OCI-LY3 (cell line): ENCODE measurements around the gene PSMB3.

ENCODE experiments used
- H2AFZ ChIP-seq: fragments of 200-600, 300-600 bp; shearing (Covaris generic); 2 replicates; pipeline ENCODE4 v1.6.0; 2014; ENCODE audit warnings: antibody characterized with exemption, low read depth, low read length
- H3K27ac ChIP-seq: fragments of 200-600, 300-600 bp; sonication (generic); 2 replicates; pipeline ENCODE4 v1.5.1; 2014; ENCODE audit warnings: mild to moderate bottlenecking, low read length, moderate library complexity, mixed read lengths
- H3K27me3 ChIP-seq: fragments of 200-600, 300-600 bp; sonication (generic); 2 replicates; pipeline ENCODE4 v1.6.1; 2014; ENCODE audit warnings: low read depth, low read length, mixed read lengths
- H3K36me3 ChIP-seq: fragments of 200-600, 300-600 bp; sonication (generic); replicated peaks from 2 replicates; pipeline ENCODE3; 2014; ENCODE audit warnings: low read depth, low read length, mixed read lengths
- H3K4me1 ChIP-seq: fragments of 300-600, 200-600 bp; sonication (generic); 2 replicates; pipeline ENCODE4 v1.6.1; 2014; ENCODE audit warnings: low read length, mixed read lengths
- H3K4me2 ChIP-seq: fragments of 200-600, 300-600 bp; sonication (generic); 2 replicates; pipeline ENCODE4 v1.6.1; 2014; ENCODE audit warnings: low read length, mixed read lengths
- H3K4me3 ChIP-seq: fragments of 300-600, 200-600 bp; sonication (generic); 2 replicates; pipeline ENCODE4 v1.5.1; 2014; ENCODE audit warnings: antibody characterized with exemption, mild to moderate bottlenecking, low read length, moderate library complexity
- H3K79me2 ChIP-seq: fragments of 300-600, 200-600 bp; shearing (Covaris generic); 2 replicates; pipeline ENCODE4 v1.6.1; 2014; ENCODE audit warnings: mild to moderate bottlenecking, low read length, mixed read lengths
- H3K9ac ChIP-seq: fragments of 300-600, 200-600 bp; shearing (Covaris generic); 2 replicates; pipeline ENCODE4 v1.6.0; 2014; ENCODE audit warnings: mild to moderate bottlenecking, low read length, moderate library complexity
- H3K9me3 ChIP-seq: fragments of 200-600, 300-600 bp; shearing (Covaris generic); 2 replicates; pipeline ENCODE4 v1.6.1; 2014; ENCODE audit warnings: low read length, mixed read lengths; ENCODE audit not compliant: insufficient read depth
- H4K20me1 ChIP-seq: fragments of 200-600, 300-600 bp; sonication (generic); 2 replicates; pipeline ENCODE4 v1.6.1; 2016; ENCODE audit warnings: low read length, mixed read lengths; ENCODE audit not compliant: insufficient read depth
- EZH2phosphoT487 ChIP-seq: fragments of 200-600 bp; shearing (Covaris generic); IDR thresholded peaks from 2 replicates; pipeline ENCODE4 v1.6.1; 2018; ENCODE audit warnings: antibody characterized with exemption, mixed run types, low read depth
- TF ChIP-seq, protein P1 (sequence below): fragments of 200-600, 300-600 bp; sonication (generic); IDR thresholded peaks from 2 replicates; pipeline ENCODE4 v1.5.1; 2014; ENCODE audit warnings: antibody characterized with exemption, low read length, low read depth

The PSMB3 gene

DNA sequence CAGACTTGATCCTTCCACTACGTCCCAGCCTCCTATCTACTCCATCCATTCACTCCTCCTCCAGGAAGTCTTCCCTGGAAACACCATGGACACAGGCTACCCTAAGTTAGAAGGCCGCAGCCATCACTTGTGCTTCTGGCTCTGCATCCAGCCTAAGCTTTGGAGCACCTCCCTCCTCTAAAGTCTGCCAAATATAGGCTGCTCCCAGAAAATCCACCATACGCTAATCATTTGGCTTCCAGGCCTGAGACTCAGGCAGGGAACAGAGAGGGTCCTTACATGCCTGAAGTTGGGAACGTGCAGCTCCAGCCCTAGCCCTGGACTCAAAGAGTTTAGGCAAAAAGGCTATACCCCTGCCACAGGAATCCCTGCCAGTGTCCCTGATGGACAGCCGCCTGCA is 11.1 kb upstream of the PSMB3 start:
- Histone ChIP-seq H3K4me2 (no peak overlapping the region), H3K4me3 (no peak overlapping the region), H3K9me3 (no peaks in the 10 kb centered on the region), H3K4me1 (peaks cover 11% of the 10 kb centered on the region), H3K79me2 (peaks cover 55% of the 10 kb centered on the region), H2AFZ (no peak overlapping the region), H3K36me3 (peaks cover 21% of the 10 kb centered on the region), H3K9ac (no peak overlapping the region), H4K20me1 (peaks cover 9% of the 10 kb centered on the region), H3K27me3 (no peaks in the 10 kb centered on the region), H3K27ac (no peak overlapping the region)
- TF ChIP-seq, protein P1, sequence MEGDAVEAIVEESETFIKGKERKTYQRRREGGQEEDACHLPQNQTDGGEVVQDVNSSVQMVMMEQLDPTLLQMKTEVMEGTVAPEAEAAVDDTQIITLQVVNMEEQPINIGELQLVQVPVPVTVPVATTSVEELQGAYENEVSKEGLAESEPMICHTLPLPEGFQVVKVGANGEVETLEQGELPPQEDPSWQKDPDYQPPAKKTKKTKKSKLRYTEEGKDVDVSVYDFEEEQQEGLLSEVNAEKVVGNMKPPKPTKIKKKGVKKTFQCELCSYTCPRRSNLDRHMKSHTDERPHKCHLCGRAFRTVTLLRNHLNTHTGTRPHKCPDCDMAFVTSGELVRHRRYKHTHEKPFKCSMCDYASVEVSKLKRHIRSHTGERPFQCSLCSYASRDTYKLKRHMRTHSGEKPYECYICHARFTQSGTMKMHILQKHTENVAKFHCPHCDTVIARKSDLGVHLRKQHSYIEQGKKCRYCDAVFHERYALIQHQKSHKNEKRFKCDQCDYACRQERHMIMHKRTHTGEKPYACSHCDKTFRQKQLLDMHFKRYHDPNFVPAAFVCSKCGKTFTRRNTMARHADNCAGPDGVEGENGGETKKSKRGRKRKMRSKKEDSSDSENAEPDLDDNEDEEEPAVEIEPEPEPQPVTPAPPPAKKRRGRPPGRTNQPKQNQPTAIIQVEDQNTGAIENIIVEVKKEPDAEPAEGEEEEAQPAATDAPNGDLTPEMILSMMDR = no peak
- TF ChIP-seq EZH2phosphoT487 = no peak

DNA sequence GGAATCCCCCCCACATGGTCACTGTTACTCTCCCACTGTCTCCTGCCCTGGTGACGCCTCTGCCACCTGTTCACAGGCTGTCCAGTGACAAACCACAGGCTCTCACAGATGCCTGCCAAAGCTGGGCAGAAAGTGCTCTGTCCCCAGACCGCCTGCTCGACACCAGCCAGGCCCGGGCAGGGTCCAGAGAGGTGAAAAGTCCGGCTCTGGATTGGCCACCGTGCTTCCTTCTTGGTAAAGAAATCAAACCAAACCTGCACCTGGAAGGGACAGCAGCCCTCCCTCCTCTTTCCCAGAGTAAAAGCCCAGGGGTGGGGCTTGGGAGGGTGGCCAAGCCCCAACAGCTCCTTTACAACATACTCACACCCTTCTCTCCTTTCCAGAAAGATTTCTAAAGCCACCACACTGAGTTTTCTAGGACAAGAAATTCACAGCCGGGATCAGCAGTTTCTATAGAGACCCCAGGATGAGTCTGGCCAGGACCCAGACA is 10.6 kb upstream of the PSMB3 start:
- Histone ChIP-seq H3K9ac (no peak overlapping the region), H3K4me3 (no peak overlapping the region), H3K4me2 (no peak overlapping the region), H3K4me1 (peaks cover 14% of the 10 kb centered on the region), H3K9me3 (no peaks in the 10 kb centered on the region), H3K27ac (no peak overlapping the region), H3K79me2 (peaks cover 60% of the 10 kb centered on the region), H3K27me3 (no peaks in the 10 kb centered on the region), H2AFZ (no peak overlapping the region), H4K20me1 (peaks cover 9% of the 10 kb centered on the region), H3K36me3 (peaks cover 21% of the 10 kb centered on the region)
- TF ChIP-seq, protein P1 = no peak
- TF ChIP-seq EZH2phosphoT487 = no peak

DNA sequence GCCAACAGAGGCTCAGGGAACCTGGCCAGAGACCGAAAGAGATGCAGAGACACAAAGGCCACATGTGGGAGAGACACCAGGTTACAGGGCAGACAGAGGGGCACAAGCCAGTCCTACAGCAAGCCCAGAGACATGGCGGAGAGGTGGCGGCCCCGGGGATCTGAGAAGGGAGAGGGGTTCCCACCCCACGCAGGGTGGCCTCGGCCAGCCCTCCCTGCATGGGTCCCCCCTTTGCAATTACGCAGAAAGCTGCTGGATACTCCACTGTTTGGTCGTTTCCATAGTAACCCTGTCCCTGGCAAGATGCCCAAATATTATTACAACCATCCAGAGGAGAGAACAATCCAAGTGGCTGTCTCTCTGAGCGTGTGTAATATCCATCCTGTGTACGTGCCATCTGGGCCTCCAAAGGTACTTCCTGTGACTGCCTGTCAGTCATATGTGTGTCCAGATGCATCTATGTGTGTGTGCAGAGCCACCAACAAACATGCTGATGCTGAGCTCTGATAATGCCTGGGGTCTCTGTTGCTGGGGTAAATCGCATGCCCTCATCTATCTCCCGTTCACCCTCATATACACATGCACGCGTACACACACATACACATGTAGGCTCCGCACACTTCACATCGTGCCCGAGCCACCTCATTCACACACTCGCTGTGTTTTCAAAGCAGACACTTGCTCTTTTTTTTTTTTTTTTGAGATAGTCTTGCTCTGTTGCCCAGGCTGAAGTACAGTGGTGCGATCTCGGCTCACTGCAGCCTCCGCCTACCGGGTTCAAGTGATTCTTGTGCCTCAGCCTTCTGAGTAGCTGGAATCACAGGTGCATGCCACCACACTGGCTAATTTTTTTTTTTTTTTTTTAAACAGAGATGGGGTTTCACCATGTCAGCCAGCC is 9.9 kb upstream of the PSMB3 start:
- Histone ChIP-seq H4K20me1 (peaks cover 9% of the 10 kb centered on the region), H3K27ac (no peak overlapping the region), H3K9me3 (no peaks in the 10 kb centered on the region), H3K9ac (no peak overlapping the region), H3K27me3 (no peaks in the 10 kb centered on the region), H3K36me3 (peaks cover 21% of the 10 kb centered on the region), H3K4me1 (peaks cover 14% of the 10 kb centered on the region), H3K4me2 (no peak overlapping the region), H3K4me3 (no peak overlapping the region), H3K79me2 (peaks cover 65% of the 10 kb centered on the region), H2AFZ (no peak overlapping the region)
- TF ChIP-seq, protein P1 = no peak
- TF ChIP-seq EZH2phosphoT487 = no peak

DNA sequence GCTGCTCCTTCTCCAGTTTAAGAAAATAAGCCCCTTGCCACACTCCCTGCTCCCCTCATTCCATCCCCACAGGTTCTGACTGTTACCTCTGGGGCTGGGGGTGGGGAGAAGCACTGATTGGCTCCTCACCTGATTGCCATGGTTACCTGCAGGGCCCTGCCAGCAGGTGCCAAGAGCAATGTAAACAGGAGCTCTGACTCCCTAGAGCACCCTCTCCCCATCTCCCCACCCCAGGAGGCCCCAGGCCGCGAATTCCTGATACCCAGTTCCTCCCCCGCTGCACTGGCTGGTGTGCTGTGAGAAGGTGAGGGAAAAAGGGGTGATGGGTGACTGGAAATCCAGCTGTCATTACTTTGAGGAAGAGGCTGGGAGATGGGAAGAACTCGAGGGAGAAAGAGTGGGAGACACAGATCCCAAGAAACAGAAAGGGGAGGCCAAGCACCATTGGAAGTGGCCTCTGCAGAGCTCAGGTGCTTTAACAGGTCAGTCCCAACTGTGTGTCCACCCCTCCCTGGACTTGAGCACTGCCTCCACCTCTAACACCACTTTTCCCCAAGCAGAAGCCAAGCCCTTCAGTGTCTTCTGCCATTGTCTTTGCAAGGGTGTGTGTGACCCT is 8.9 kb upstream of the PSMB3 start:
- peaks cover 67% of the 10 kb centered on the region for H3K79me2 ChIP-seq
- peaks cover 9% of the 10 kb centered on the region for H4K20me1 ChIP-seq
- H3K36me3 ChIP-seq = peaks cover 13% of the 10 kb centered on the region
- H2AFZ ChIP-seq = no peak overlapping the region
- no peaks in the 10 kb centered on the region for H3K9me3 ChIP-seq
- no peaks in the 10 kb centered on the region for H3K27me3 ChIP-seq
- TF ChIP-seq EZH2phosphoT487 = no peak
- TF ChIP-seq, protein P1 = no peak
- H3K9ac ChIP-seq = no peak overlapping the region
- H3K4me3 ChIP-seq = no peak overlapping the region
- no peak overlapping the region for H3K27ac ChIP-seq
- H3K4me1 ChIP-seq = peaks cover 16% of the 10 kb centered on the region
- no peak overlapping the region for H3K4me2 ChIP-seq
